HepG2 (cell line): ENCODE measurements around the gene APLP1. TPM values are rescaled to one million over a fixed set of nuclear protein-coding genes. Genes with fewer than 3 reads are reported as not detected.

Experiments
- ATAC-seq: fragments of 200-7000 bp; cut with Tn5 transposase; 3 replicates; pipeline ENCODE4 v1.9.1; 2020; ENCODE audit warnings: mild to moderate bottlenecking, moderate library complexity
- BruUV-seq: library from RNA; stranded (reverse); fragments of 400-500 nt; replicated peaks from 2 replicates; lab custom pipeline; 2021; lab: Mats Ljungman, UMichigan
- CTCF ChIA-PET: fragments of 300-600 bp; formaldehyde crosslinking; extraction: SDS; loops from one replicate; lab custom pipeline; 2021; ENCODE audit warnings: low total read pairs, inconsistent platforms, low intra/inter-chr PET ratio; lab: Yijun Ruan, JAX
- POLR2A ChIA-PET: fragments of 350-600 bp; sonication (Branson Sonifier 250); formaldehyde crosslinking; loops from one replicate; lab custom pipeline; 2020; ENCODE audit warnings: antibody characterized with exemption, inconsistent platforms; lab: Yijun Ruan, JAX
- DNase-seq: peaks from one replicate; pipeline ENCODE4 v3.0.0-alpha.2; 2015; ENCODE audit warnings: low spot score
- FAIRE-seq: peaks from 3 replicates; lab custom pipeline; 2011; peaks lifted over from hg19 to GRCh38; lab: Jason Lieb, UNC
- H2AFZ ChIP-seq: one replicate; pipeline ENCODE4 v1.6.1; 2011; ENCODE audit warnings: low read length, inconsistent platforms
- H3K27ac ChIP-seq: fragments of 300-600 bp; 3 replicates; pipeline ENCODE4 v1.8.0; 2011; ENCODE audit warnings: mixed run types, mild to moderate bottlenecking, mixed read lengths, low read length, inconsistent platforms; ENCODE audit not compliant: insufficient read depth; ENCODE audit errors: extremely low read length
- H3K27me3 ChIP-seq, 2 experiments: fragments of 200-600 bp in 1 of 2; 2 replicates in 1 of 2; 3 replicates in 1 of 2; pipeline versions ENCODE4 v1.6.0 to v1.8.0; 2011; ENCODE audit warnings: low read length in 2 of 2, mild to moderate bottlenecking in 2 of 2, moderate library complexity in 2 of 2, inconsistent platforms in 1 of 2; ENCODE audit not compliant: insufficient read depth in 2 of 2, control insufficient read depth in 1 of 2
- H3K36me3 ChIP-seq, 2 experiments: fragments of 200-600 bp in 1 of 2; replicated peaks in 1 of 2; 2 replicates in 1 of 2; 3 replicates in 1 of 2; pipeline versions ENCODE4 v1.5.1 to v1.8.0; 2011; ENCODE audit warnings: low read length in 2 of 2, inconsistent platforms in 1 of 2; ENCODE audit not compliant: insufficient read depth in 2 of 2, control insufficient read depth in 1 of 2
- H3K4me1 ChIP-seq: 2 replicates; pipeline ENCODE4 v1.5.1; 2012; ENCODE audit warnings: low read length, inconsistent platforms; ENCODE audit not compliant: insufficient read depth
- H3K4me2 ChIP-seq: 2 replicates; pipeline ENCODE4 v1.6.0; 2011; ENCODE audit warnings: low read depth, low read length, inconsistent platforms
- H3K4me3 ChIP-seq, 3 experiments: fragments of 200-600 bp in 1 of 3; sonication (generic), shearing (Covaris generic) in 1 of 3; replicated peaks in 1 of 3; 2 replicates each; pipeline ENCODE4 v1.5.1; 2011 to 2016; ENCODE audit warnings: low read length in 3 of 3, inconsistent platforms in 2 of 3, low read depth in 2 of 3, mild to moderate bottlenecking in 2 of 3, control low read depth in 1 of 3, mixed read lengths in 1 of 3; ENCODE audit not compliant: insufficient read depth in 1 of 3
- H3K79me2 ChIP-seq: one replicate; pipeline ENCODE4 v1.6.1; 2011; ENCODE audit warnings: low read length, inconsistent platforms; ENCODE audit not compliant: insufficient read depth
- H3K9ac ChIP-seq: 2 replicates; pipeline ENCODE4 v1.6.0; 2011; ENCODE audit warnings: mild to moderate bottlenecking, low read depth, low read length, inconsistent platforms; ENCODE audit not compliant: insufficient read depth
- H3K9me3 ChIP-seq: 2 replicates; pipeline ENCODE4 v1.5.1; 2012; ENCODE audit warnings: mild to moderate bottlenecking, low read length
- H4K20me1 ChIP-seq: 2 replicates; pipeline ENCODE4 v1.6.0; 2011; ENCODE audit warnings: inconsistent platforms, mild to moderate bottlenecking, low read length, moderate library complexity; ENCODE audit not compliant: insufficient read depth
- JUN ChIP-seq: sonication (generic); formaldehyde crosslinking; IDR thresholded peaks from 2 replicates; pipeline ENCODE4 v1.4.0; 2020; ENCODE audit warnings: mild to moderate bottlenecking, missing genetic modification reagents
- MED1 ChIP-seq: sonication (generic); formaldehyde crosslinking; IDR thresholded peaks from 2 replicates; pipeline ENCODE4 v1.4.0; 2020; ENCODE audit warnings: missing genetic modification reagents
- NCOA5 ChIP-seq: sonication (generic); formaldehyde crosslinking; IDR thresholded peaks from 2 replicates; pipeline ENCODE4 v1.4.0; 2020; ENCODE audit warnings: missing genetic modification reagents
- NR2C2 ChIP-seq: sonication (generic); formaldehyde crosslinking; IDR thresholded peaks from 2 replicates; pipeline ENCODE4 v1.4.0; 2020; ENCODE audit warnings: missing genetic modification reagents, mild to moderate bottlenecking, moderate library complexity, borderline replicate concordance
- XRCC5 ChIP-seq: fragments of 200-400 bp; formaldehyde crosslinking; optimal IDR thresholded peaks from 2 replicates; pipeline ENCODE3; 2017; ENCODE audit warnings: mild to moderate bottlenecking, low read length
- ZNF343 ChIP-seq: sonication (generic); formaldehyde crosslinking; IDR thresholded peaks from 2 replicates; pipeline ENCODE4 v1.4.0; 2020; ENCODE audit warnings: mild to moderate bottlenecking, missing genetic modification reagents
- WGBS: methylation state at CpG from one replicate; pipeline ENCODE4 v1.1.6; 2017; ENCODE audit warnings: low lambda C conversion rate; 5-methylcytosine and 5-hydroxymethylcytosine counted together
- in situ Hi-C: cut with HindIII; loops from 2 replicates; pipeline ENCODE4 v1.10.0; 2017; ENCODE audit warnings: low pct_unique_long_range_greater_than_20kb; ENCODE audit not compliant: extremely low pct_ligation_motif_present
- intact Hi-C: fragments of 100-400 bp; cut with micrococcal nuclease; formaldehyde crosslinking; loops from one replicate; pipeline ENCODE4 v1.10.0; 2022; ENCODE audit not compliant: unreplicated experiment
- polyA plus RNA-seq, 8 experiments: library from polyadenylated mRNA; depleted of rRNA in 3 of 8; stranded (reverse) in 7 of 8; unstranded in 1 of 8; fragments of >200 nt; fragmentation: Illumina TruSeq in 4 of 8; extraction: Trizol in 4 of 8; gene quantifications; 2 replicates each; pipeline versions ENCODE4 v1.2.1 to v1.2.3, GENCODE V29; 2011 to 2016; ENCODE audit warnings: low read depth in 4 of 8, missing spikeins in 1 of 8, mixed read lengths in 1 of 8; ENCODE audit not compliant: insufficient read depth in 1 of 8
- total RNA-seq, 5 experiments: library from RNA; depleted of rRNA; stranded (reverse); fragments of >200 nt; fragmentation: Illumina TruSeq; extraction: Trizol; gene quantifications; 2 replicates each; pipeline ENCODE4 v1.2.3, GENCODE V29; 2016; ENCODE audit warnings: low read depth in 1 of 5
- TF ChIP-seq, protein P1 (sequence below): sonication (generic); formaldehyde crosslinking; IDR thresholded peaks from 2 replicates; pipeline ENCODE4 v1.5.0; 2020; ENCODE audit warnings: mild to moderate bottlenecking, missing genetic modification reagents, borderline replicate concordance

Gene APLP1
- total and polyA plus RNA-seq, 2 of the 13 experiments (the other 11 are each of a cell fraction or from before 2014, with no cell fraction given), result 2.0 to 2.9 TPM

DNA sequence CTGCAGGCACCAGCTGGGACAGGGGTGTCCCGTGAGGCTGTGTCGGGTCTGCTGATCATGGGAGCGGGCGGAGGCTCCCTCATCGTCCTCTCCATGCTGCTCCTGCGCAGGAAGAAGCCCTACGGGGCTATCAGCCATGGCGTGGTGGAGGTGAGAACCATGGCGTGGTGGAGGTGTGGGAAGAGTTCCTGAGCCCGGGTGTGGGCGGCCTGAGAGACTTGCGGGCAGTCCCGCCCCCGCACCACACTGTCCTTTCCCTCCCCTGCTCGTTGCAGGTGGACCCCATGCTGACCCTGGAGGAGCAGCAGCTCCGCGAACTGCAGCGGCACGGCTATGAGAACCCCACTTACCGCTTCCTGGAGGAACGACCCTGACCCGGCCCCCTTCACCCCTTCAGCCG lies 10.7 kb downstream of the APLP1 start (continued):
- TF ChIP-seq, protein P1, sequence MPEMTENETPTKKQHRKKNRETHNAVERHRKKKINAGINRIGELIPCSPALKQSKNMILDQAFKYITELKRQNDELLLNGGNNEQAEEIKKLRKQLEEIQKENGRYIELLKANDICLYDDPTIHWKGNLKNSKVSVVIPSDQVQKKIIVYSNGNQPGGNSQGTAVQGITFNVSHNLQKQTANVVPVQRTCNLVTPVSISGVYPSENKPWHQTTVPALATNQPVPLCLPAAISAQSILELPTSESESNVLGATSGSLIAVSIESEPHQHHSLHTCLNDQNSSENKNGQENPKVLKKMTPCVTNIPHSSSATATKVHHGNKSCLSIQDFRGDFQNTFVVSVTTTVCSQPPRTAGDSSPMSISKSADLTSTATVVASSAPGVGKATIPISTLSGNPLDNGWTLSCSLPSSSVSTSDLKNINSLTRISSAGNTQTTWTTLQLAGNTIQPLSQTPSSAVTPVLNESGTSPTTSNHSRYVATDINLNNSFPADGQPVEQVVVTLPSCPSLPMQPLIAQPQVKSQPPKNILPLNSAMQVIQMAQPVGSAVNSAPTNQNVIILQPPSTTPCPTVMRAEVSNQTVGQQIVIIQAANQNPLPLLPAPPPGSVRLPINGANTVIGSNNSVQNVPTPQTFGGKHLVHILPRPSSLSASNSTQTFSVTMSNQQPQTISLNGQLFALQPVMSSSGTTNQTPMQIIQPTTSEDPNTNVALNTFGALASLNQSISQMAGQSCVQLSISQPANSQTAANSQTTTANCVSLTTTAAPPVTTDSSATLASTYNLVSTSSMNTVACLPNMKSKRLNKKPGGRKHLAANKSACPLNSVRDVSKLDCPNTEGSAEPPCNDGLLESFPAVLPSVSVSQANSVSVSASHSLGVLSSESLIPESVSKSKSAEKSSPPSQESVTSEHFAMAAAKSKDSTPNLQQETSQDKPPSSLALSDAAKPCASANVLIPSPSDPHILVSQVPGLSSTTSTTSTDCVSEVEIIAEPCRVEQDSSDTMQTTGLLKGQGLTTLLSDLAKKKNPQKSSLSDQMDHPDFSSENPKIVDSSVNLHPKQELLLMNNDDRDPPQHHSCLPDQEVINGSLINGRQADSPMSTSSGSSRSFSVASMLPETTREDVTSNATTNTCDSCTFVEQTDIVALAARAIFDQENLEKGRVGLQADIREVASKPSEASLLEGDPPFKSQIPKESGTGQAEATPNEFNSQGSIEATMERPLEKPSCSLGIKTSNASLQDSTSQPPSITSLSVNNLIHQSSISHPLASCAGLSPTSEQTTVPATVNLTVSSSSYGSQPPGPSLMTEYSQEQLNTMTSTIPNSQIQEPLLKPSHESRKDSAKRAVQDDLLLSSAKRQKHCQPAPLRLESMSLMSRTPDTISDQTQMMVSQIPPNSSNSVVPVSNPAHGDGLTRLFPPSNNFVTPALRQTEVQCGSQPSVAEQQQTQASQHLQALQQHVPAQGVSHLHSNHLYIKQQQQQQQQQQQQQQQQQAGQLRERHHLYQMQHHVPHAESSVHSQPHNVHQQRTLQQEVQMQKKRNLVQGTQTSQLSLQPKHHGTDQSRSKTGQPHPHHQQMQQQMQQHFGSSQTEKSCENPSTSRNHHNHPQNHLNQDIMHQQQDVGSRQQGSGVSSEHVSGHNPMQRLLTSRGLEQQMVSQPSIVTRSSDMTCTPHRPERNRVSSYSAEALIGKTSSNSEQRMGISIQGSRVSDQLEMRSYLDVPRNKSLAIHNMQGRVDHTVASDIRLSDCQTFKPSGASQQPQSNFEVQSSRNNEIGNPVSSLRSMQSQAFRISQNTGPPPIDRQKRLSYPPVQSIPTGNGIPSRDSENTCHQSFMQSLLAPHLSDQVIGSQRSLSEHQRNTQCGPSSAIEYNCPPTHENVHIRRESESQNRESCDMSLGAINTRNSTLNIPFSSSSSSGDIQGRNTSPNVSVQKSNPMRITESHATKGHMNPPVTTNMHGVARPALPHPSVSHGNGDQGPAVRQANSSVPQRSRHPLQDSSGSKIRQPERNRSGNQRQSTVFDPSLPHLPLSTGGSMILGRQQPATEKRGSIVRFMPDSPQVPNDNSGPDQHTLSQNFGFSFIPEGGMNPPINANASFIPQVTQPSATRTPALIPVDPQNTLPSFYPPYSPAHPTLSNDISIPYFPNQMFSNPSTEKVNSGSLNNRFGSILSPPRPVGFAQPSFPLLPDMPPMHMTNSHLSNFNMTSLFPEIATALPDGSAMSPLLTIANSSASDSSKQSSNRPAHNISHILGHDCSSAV, result no peak
- no peak for TF ChIP-seq NR2C2 (CRISPR knock-in tag)
- TF ChIP-seq NCOA5 (CRISPR knock-in tag), result no peak

DNA sequence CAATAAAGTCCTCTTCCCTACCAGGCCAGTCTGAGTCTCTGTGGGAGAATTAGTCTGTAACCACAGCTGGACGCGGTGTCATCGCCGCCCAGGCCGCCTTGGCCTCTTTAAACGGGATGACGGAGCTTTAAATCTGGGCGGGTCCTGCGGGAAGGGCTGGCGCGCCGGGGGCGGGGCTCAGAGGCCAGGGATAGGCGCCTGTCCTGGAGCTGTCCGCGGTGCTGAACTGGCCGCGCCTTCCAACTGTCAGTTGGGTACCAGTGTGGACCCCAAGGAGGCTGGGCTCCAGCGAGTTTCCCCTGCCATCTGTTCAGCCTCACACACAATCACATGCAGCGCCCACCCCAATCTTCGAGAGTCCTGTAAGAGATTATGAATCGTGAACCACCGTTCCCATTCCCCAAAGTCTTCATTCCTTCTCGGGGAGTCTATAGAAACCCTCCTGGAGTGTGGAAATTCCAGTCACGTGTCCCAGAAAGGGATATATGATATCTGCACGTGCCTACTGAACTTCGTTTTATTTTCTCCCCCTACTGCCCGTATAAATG lies 11.5 kb downstream of the APLP1 start:
- no peak overlapping the region for H2AFZ ChIP-seq
- H3K4me1 ChIP-seq, result no peaks in the 10 kb centered on the region
- DNase-seq (peak; percentile 73), ATAC-seq (peak; percentile 90), FAIRE-seq (peak; percentile 72)
- no TSS peak for BruUV-seq
- ChIA-PET CTCF (no interaction called here), POLR2A (interaction anchor here (1.0 to 1.2 kb wide), 3 partner anchors 10 to 236 kb away, joined by 3 read pairs; no protein-coding TSS in a partner anchor)
- H3K79me2 ChIP-seq, result no peaks in the 10 kb centered on the region
- H3K9ac ChIP-seq, result no peak overlapping the region
- 0 out of 2 replicates have a peak overlapping the region, but pooled peaks have one; percentile 14 for H3K4me2 ChIP-seq
- no peaks in the 10 kb centered on the region; a peak in 1 of 5 replicates for H3K27me3 ChIP-seq
- in situ Hi-C loops, result loop anchor here (10.0 kb wide), 1 partner anchor 55 kb away; the partner anchor contains the start of gene LRFN3
- no peaks in the 10 kb centered on the region for H4K20me1 ChIP-seq
- intact Hi-C loops, result loop anchor here (1.0 kb wide), 1 partner anchor 52 kb away; no protein-coding TSS in a partner anchor
- H3K36me3 ChIP-seq, result no peaks in the 10 kb centered on the region
- H3K9me3 ChIP-seq, result no peaks in the 10 kb centered on the region
- WGBS, result 6% methylated on average over 14 of the region's 28 CpGs
- H3K4me3 ChIP-seq, result no peak overlapping the region
- H3K27ac ChIP-seq, result no peak overlapping the region
- TF ChIP-seq XRCC5 (peak; percentile 74), ZNF343 (CRISPR knock-in tag) (peak; percentile 82; the same call in 1 of the 2 replicates), MED1 (CRISPR knock-in tag) (peak; percentile 75; the same call in 1 of the 2 replicates), JUN (CRISPR knock-in tag) (no peak)
